Esophagus muscularis mucosa (tissue), 4 donors: ENCODE data around the gene TBC1D10A. TPM values are rescaled to one million over a fixed set of nuclear protein-coding genes. Genes with fewer than 3 reads are reported as not detected.

Experiments
- DNase-seq: peaks from one replicate; pipeline ENCODE4 v3.0.0-alpha.2; 2017; ENCODE audit errors: extremely low spot score
- H3K27ac ChIP-seq, 4 donors: fragments of 200-600 bp; sonication (generic); replicated peaks in 1 of 4; 1 replicate in 3 of 4; 2 replicates in 1 of 4; pipeline ENCODE4 v1.5.1; 2016 to 2019; ENCODE audit warnings: mild to moderate bottlenecking in 1 of 4
- H3K27me3 ChIP-seq, 4 donors: fragments of 200-600 bp; sonication (generic); one replicate each; pipeline versions ENCODE4 v1.5.1 to v1.6.0; 2016 to 2019
- H3K36me3 ChIP-seq, 4 donors: fragments of 200-600 bp; sonication (generic); one replicate each; pipeline ENCODE4 v1.5.1; 2016 to 2019
- H3K4me1 ChIP-seq, 4 donors: fragments of 200-600 bp; sonication (generic); one replicate each; pipeline ENCODE4 v1.5.1; 2016 to 2019
- H3K4me3 ChIP-seq, 4 donors: fragments of 200-600 bp; sonication (generic); 1 replicate in 2 of 4; 2 replicates in 2 of 4; pipeline ENCODE4 v1.5.1; 2016 to 2019; ENCODE audit warnings: mild to moderate bottlenecking in 4 of 4, moderate library complexity in 1 of 4
- H3K9me3 ChIP-seq, 4 donors: fragments of 200-600 bp; sonication (generic); 1 replicate in 3 of 4; 2 replicates in 1 of 4; pipeline ENCODE4 v1.5.1; 2016 to 2019
- EP300 ChIP-seq: sonication (generic); formaldehyde crosslinking; IDR thresholded peaks from one replicate; pipeline ENCODE4 v1.6.1; 2017; ENCODE audit warnings: antibody characterized with exemption
- POLR2A ChIP-seq: fragments of 450-650 bp; IDR thresholded peaks from one replicate; pipeline ENCODE4 v1.6.1; 2017; ENCODE audit warnings: antibody characterized with exemption, moderate library complexity, mild to moderate bottlenecking, low read depth
- POLR2AphosphoS5 ChIP-seq, 2 donors: sonication (generic); formaldehyde crosslinking; IDR thresholded peaks; one replicate each; pipeline ENCODE4 v1.6.1; 2017; ENCODE audit warnings: antibody characterized with exemption in 2 of 2
- WGBS: methylation state at CpG from one replicate; pipeline ENCODE4 v1.1.5; 2018; 5-methylcytosine and 5-hydroxymethylcytosine counted together
- intact Hi-C: fragments of 100-400 bp; cut with DNase I; formaldehyde crosslinking; loops from one replicate; pipeline ENCODE4 v1.15.1; 2023
- total RNA-seq, 4 donors: library from RNA; depleted of rRNA; stranded (reverse); fragments of >200 nt; gene quantifications; one replicate each; pipeline versions ENCODE4 v1.1.0 to v1.2.1, GENCODE V29; 2016
- TF ChIP-seq, protein P1 (sequence below), 3 experiments: fragments of 200-600 bp in 2 of 3; fragments of 450-650 bp in 1 of 3; sonication (generic) in 2 of 3; IDR thresholded peaks; one replicate each; pipeline ENCODE4 v1.5.1; 2017 to 2019; ENCODE audit warnings: antibody characterized with exemption in 3 of 3, mild to moderate bottlenecking in 2 of 3, moderate library complexity in 1 of 3

The TBC1D10A gene
- total RNA-seq, 4 donors from 2014 or later: 29.5 to 40.3 (median 38.0) TPM

GRCh38 chr22:30266445-30267381 lies 60.0 kb downstream of the TBC1D10A start, which contains the start of gene OSM:
TSS of gene OSM (minus strand) at chr22:30266851. CDS start at chr22:30266799, 52 bp downstream.
- H3K4me3 ChIP-seq: peak within 1 kb of the TSS; percentile 28 to 49 (median 31)
- 83% methylated on average over 21 of the region's 35 CpGs for WGBS
- peak within 1 kb of the TSS; percentile 39 to 66 (median 53) for H3K27ac ChIP-seq
- peaks cover 0 to 4% (median 0%) of the 10 kb centered on the region in 4 donors for H3K27me3 ChIP-seq
- TF ChIP-seq, protein P1, sequence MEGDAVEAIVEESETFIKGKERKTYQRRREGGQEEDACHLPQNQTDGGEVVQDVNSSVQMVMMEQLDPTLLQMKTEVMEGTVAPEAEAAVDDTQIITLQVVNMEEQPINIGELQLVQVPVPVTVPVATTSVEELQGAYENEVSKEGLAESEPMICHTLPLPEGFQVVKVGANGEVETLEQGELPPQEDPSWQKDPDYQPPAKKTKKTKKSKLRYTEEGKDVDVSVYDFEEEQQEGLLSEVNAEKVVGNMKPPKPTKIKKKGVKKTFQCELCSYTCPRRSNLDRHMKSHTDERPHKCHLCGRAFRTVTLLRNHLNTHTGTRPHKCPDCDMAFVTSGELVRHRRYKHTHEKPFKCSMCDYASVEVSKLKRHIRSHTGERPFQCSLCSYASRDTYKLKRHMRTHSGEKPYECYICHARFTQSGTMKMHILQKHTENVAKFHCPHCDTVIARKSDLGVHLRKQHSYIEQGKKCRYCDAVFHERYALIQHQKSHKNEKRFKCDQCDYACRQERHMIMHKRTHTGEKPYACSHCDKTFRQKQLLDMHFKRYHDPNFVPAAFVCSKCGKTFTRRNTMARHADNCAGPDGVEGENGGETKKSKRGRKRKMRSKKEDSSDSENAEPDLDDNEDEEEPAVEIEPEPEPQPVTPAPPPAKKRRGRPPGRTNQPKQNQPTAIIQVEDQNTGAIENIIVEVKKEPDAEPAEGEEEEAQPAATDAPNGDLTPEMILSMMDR (IDR thresholded peaks at IDR 0.05): no peak
- no peak for TF ChIP-seq POLR2AphosphoS5 (IDR thresholded peaks at IDR 0.05)
- no peak for TF ChIP-seq EP300
- no peak for TF ChIP-seq POLR2A
- no peak for DNase-seq
- H3K4me1 ChIP-seq: peaks cover 5 to 14% (median 12%) of the 10 kb centered on the region in 4 donors
- H3K36me3 ChIP-seq: no peaks in the 10 kb centered on the region
- intact Hi-C loops: loop anchor here (10.0 kb wide), 1 partner anchor 218 kb away; no protein-coding TSS in a partner anchor
- no peaks in the 10 kb centered on the region for H3K9me3 ChIP-seq

DNA sequence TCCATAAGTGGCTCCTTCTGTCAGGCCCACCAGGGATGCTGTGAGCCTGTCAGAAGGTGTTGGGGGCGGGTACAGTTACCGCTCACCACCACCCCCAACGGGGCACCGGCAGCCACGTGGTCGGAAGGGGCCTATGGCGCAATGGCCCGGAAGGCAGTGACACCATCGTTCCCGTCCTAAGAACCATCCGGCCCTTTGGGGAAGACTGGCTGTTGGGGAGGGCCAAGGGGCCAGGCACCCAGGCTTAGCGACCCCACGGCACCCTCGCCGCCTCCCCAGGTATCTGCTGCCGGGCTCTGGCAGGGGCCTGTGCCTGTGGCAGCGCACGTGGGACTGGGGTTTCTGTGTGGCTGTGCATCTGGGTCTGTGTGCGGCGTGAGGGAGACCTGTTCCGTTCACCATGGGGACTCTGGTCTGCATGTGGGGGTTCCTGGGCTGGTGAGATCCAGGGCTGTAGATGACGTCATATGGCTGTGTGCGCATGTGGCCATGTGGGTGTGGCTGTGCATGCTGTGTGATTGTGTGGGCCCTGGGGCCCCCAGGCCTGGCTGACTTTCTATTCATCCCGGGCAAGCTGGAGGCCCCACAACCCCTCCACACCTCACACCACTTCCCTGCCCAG lies 60.8 kb downstream of the TBC1D10A start:
- DNase-seq: no peak
- intact Hi-C loops: loop anchor here (10.0 kb wide), 1 partner anchor 219 kb away; no protein-coding TSS in a partner anchor
- TF ChIP-seq POLR2A (no peak), EP300 (no peak), POLR2AphosphoS5 (IDR thresholded peaks at IDR 0.05) (peak; percentile 29 to 49)
- TF ChIP-seq, protein P1 (IDR thresholded peaks at IDR 0.05): no peak
- Histone ChIP-seq H3K27me3 (peaks cover 0 to 4% (median 0%) of the 10 kb centered on the region in 4 donors), H3K27ac (peak overlapping the region; percentile 39 to 66 (median 53)), H3K36me3 (no peaks in the 10 kb centered on the region), H3K9me3 (no peaks in the 10 kb centered on the region), H3K4me3 (peak overlapping the region; percentile 28 to 49 (median 31)), H3K4me1 (peaks cover 5 to 14% (median 12%) of the 10 kb centered on the region in 4 donors)
- 68% methylated on average over 2 of the region's 24 CpGs for WGBS

DNA sequence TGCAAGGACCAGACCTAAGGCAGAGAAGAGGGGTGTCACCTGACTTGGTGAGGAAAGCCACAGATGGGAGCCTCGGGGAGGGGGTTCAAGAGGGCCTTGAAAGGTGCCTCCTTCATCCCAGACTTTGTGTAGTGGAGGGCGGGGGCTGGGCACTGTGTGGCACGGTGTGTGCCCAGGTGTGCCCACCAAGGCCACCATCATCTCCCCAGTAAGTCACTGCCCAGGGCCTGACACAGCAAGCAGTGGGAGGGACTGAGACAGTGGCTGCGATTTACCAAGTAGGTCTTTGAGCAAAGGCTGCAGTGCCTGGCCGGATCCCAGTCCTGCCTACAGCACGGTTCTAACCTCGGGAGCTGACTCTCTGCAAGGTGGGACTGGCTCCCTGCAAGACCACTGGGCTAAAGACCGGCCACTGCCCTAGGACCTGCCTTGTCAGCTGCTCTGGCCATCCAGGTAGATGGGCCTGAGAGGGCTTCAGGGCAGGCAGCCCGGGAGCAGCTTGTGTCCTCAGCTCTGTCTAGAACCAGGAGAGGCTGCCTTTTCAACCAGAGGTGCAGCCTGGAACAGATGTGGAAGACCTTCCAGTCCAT lies 61.5 kb downstream of the TBC1D10A start:
- Histone ChIP-seq H3K27me3 (peaks cover 0 to 4% (median 0%) of the 10 kb centered on the region in 4 donors), H3K4me3 (no peak overlapping the region), H3K36me3 (no peaks in the 10 kb centered on the region), H3K4me1 (peaks cover 5 to 14% (median 12%) of the 10 kb centered on the region in 4 donors), H3K9me3 (no peaks in the 10 kb centered on the region), H3K27ac (no peak overlapping the region)
- 86% methylated on average over 8 of the region's 9 CpGs for WGBS
- intact Hi-C loops: loop anchor here (10.0 kb wide), 1 partner anchor 220 kb away; no protein-coding TSS in a partner anchor
- no peak for DNase-seq
- TF ChIP-seq EP300 (no peak), POLR2AphosphoS5 (IDR thresholded peaks at IDR 0.05) (no peak), POLR2A (no peak)
- TF ChIP-seq, protein P1 (IDR thresholded peaks at IDR 0.05): no peak

- intact Hi-C loops: loop anchor here (1.0 to 10.0 kb wide), 2 partner anchors 123 to 221 kb away; partner anchors contain the start of gene RNF215
- WGBS: 86% methylated on average over 7 of the region's 17 CpGs
- TF ChIP-seq POLR2AphosphoS5 (IDR thresholded peaks at IDR 0.05): no peak
- no peak for TF ChIP-seq EP300
- TF ChIP-seq POLR2A: no peak
- TF ChIP-seq, protein P1 (IDR thresholded peaks at IDR 0.05): no peak
Observed at GRCh38 chr22:30263883-30264282, 62.9 kb downstream of the TBC1D10A start.

More at GRCh38 chr22:30263883-30264282, 62.9 kb downstream of the TBC1D10A start:
- Histone ChIP-seq H3K36me3 (no peaks in the 10 kb centered on the region), H3K27me3 (peaks cover 0 to 4% (median 0%) of the 10 kb centered on the region in 4 donors), H3K9me3 (no peaks in the 10 kb centered on the region), H3K4me1 (peaks cover 5 to 14% (median 12%) of the 10 kb centered on the region in 4 donors), H3K4me3 (no peak overlapping the region), H3K27ac (no peak overlapping the region)
- no peak for DNase-seq
